K562 (cell line): ENCODE measurements around the gene ADARB2. TPM values are rescaled to one million over a fixed set of nuclear protein-coding genes. Genes with fewer than 3 reads are reported as not detected.

Source experiments
- ATAC-seq: fragments of 200-7000 bp; cut with Tn5 transposase; 3 replicates; pipeline ENCODE4 v1.9.1; 2020; ENCODE audit warnings: moderate library complexity
- BruUV-seq: library from RNA; stranded (reverse); fragments of 400-500 nt; replicated peaks from 2 replicates; lab custom pipeline; 2021; lab: Mats Ljungman, UMichigan
- CTCF ChIA-PET: fragments of 300-600 bp; formaldehyde crosslinking; extraction: SDS; loops from one replicate; lab custom pipeline; 2021; ENCODE audit warnings: low intra/inter-chr PET ratio; lab: Yijun Ruan, JAX
- POLR2A ChIA-PET: fragments of 300-600, 350-650 bp; sonication (Branson Sonifier 250); formaldehyde crosslinking; extraction: SDS; loops from one replicate; lab custom pipeline; 2021; ENCODE audit warnings: antibody characterized with exemption, inconsistent platforms; lab: Yijun Ruan, JAX
- DNase-seq, 4 experiments: peaks; one replicate each; pipeline versions ENCODE4 v3.0.0 to v3.0.0-alpha.2; 2011 to 2018; ENCODE audit warnings: low spot score in 3 of 4, mixed read lengths in 3 of 4; ENCODE audit errors: extremely low read depth in 1 of 4
- FAIRE-seq: peaks from 2 replicates; lab custom pipeline; 2011; peaks lifted over from hg19 to GRCh38; lab: Jason Lieb, UNC
- H2AFZ ChIP-seq: 2 replicates; pipeline ENCODE4 v1.6.0; 2011; ENCODE audit warnings: low read depth, low read length, control low read depth, inconsistent platforms
- H3K27ac ChIP-seq: fragments of 200-600 bp; 3 replicates; pipeline ENCODE4 v1.8.0; 2011; ENCODE audit warnings: low read depth, mild to moderate bottlenecking, control low read depth, inconsistent platforms, low read length, moderate library complexity, mixed read lengths; ENCODE audit errors: extremely low read depth
- H3K27me3 ChIP-seq, 2 experiments: fragments of 300-600 bp in 1 of 2; 2 replicates in 1 of 2; 3 replicates in 1 of 2; pipeline versions ENCODE4 v1.6.0 to v1.8.0; 2011; ENCODE audit warnings: inconsistent platforms in 2 of 2, low read length in 2 of 2, mild to moderate bottlenecking in 1 of 2, mixed read lengths in 1 of 2, moderate library complexity in 1 of 2; ENCODE audit not compliant: control insufficient read depth in 2 of 2, insufficient read depth in 2 of 2
- H3K36me3 ChIP-seq: fragments of 300-600 bp; 3 replicates; pipeline ENCODE4 v1.8.0; 2011; ENCODE audit warnings: mild to moderate bottlenecking, low read length, inconsistent platforms; ENCODE audit not compliant: control insufficient read depth, insufficient read depth
- H3K4me1 ChIP-seq, 2 experiments: fragments of 200-600 bp in 1 of 2; replicated peaks in 1 of 2; 2 replicates in 1 of 2; 3 replicates in 1 of 2; pipeline versions ENCODE4 v1.5.1 to v1.8.0; 2011; ENCODE audit warnings: inconsistent platforms in 2 of 2, low read length in 2 of 2, mild to moderate bottlenecking in 1 of 2, mixed read lengths in 1 of 2, moderate library complexity in 1 of 2; ENCODE audit not compliant: control insufficient read depth in 2 of 2, insufficient read depth in 2 of 2
- H3K4me2 ChIP-seq: 2 replicates; pipeline ENCODE4 v1.6.1; 2011; ENCODE audit warnings: low read length, control low read depth, inconsistent platforms, mixed read lengths; ENCODE audit not compliant: insufficient read depth
- H3K4me3 ChIP-seq: fragments of 200-600 bp; sonication (generic), shearing (Covaris generic); 2 replicates; pipeline ENCODE4 v1.5.1; 2016; ENCODE audit warnings: control low read depth, inconsistent platforms
- H3K79me2 ChIP-seq: fragments of 200-600 bp; 3 replicates; pipeline ENCODE4 v1.8.0; 2011; ENCODE audit warnings: low read length, inconsistent platforms; ENCODE audit not compliant: control insufficient read depth, insufficient read depth
- H3K9ac ChIP-seq, 2 experiments: 2 replicates each; pipeline versions ENCODE4 v1.6.0 to v1.6.1; 2011; ENCODE audit warnings: low read depth in 2 of 2, low read length in 2 of 2, control low read depth in 1 of 2, inconsistent platforms in 1 of 2, mild to moderate bottlenecking in 1 of 2, mixed read lengths in 1 of 2; ENCODE audit not compliant: insufficient read depth in 1 of 2
- H3K9me1 ChIP-seq: one replicate; pipeline ENCODE4 v1.6.0; 2011; ENCODE audit warnings: inconsistent platforms, mild to moderate bottlenecking, low read length, moderate library complexity; ENCODE audit not compliant: control insufficient read depth, insufficient read depth
- H3K9me3 ChIP-seq: replicated peaks from 2 replicates; pipeline ENCODE4 v1.5.1; 2011; ENCODE audit warnings: low read depth, low read length, inconsistent platforms; ENCODE audit not compliant: control insufficient read depth, insufficient read depth
- H4K20me1 ChIP-seq: replicated peaks from 2 replicates; pipeline ENCODE4 v1.6.1; 2011; ENCODE audit warnings: low read length, inconsistent platforms, mixed read lengths; ENCODE audit not compliant: control insufficient read depth, insufficient read depth
- CREB3L1 ChIP-seq: fragments of 450-650 bp; IDR thresholded peaks from 2 replicates; pipeline ENCODE4 v1.6.1; 2014; ENCODE audit warnings: low read depth, mild to moderate bottlenecking, moderate library complexity, borderline replicate concordance
- FOXJ2 ChIP-seq: fragments of 200-800 bp; sonication (Bioruptor generic); IDR thresholded peaks from 2 replicates; pipeline ENCODE4 v1.6.1; 2016; ENCODE audit warnings: missing genetic modification characterization, missing compliant biosample characterization
- FOXK1 ChIP-seq: sonication (generic); formaldehyde crosslinking; IDR thresholded peaks from 2 replicates; pipeline ENCODE4 v1.8.0; 2022; ENCODE audit warnings: missing genetic modification reagents, mild to moderate bottlenecking, borderline replicate concordance
- FOXM1 ChIP-seq, 2 experiments: fragments of 450-650 bp in 1 of 2; sonication (generic) in 1 of 2; formaldehyde crosslinking in 1 of 2; IDR thresholded peaks; 2 replicates each; pipeline versions ENCODE4 v1.6.1 to v1.9.0; 2017 to 2022; ENCODE audit warnings: low read depth in 2 of 2, mild to moderate bottlenecking in 2 of 2, missing genetic modification reagents in 1 of 2, moderate library complexity in 1 of 2
- HDAC3 ChIP-seq: fragments of 450-650 bp; IDR thresholded peaks from 2 replicates; pipeline ENCODE4 v1.6.1; 2018; ENCODE audit warnings: borderline replicate concordance, mild to moderate bottlenecking, moderate library complexity; ENCODE audit not compliant: partially characterized antibody
- HDAC6 ChIP-seq: IDR thresholded peaks from 2 replicates; pipeline ENCODE4 v1.6.1; 2012; ENCODE audit warnings: low read depth, mild to moderate bottlenecking, control low read depth, inconsistent platforms, low read length, moderate library complexity
- NR2C1 ChIP-seq, 2 experiments: fragments of 450-650 bp; IDR thresholded peaks; 2 replicates each; pipeline ENCODE4 v1.6.1; 2017; ENCODE audit warnings: mild to moderate bottlenecking in 2 of 2, antibody characterized with exemption in 1 of 2, inconsistent platforms in 1 of 2, missing compliant biosample characterization in 1 of 2, missing genetic modification characterization in 1 of 2
- NR3C1 ChIP-seq: sonication (generic); formaldehyde crosslinking; IDR thresholded peaks from 2 replicates; pipeline ENCODE4 v1.8.1; 2022; ENCODE audit warnings: missing genetic modification reagents
- TEAD1 ChIP-seq, 2 experiments: fragments of 450-650 bp in 1 of 2; sonication (generic) in 1 of 2; formaldehyde crosslinking; IDR thresholded peaks; 2 replicates each; pipeline versions ENCODE4 v1.4.0 to v1.8.0; 2020 to 2022; ENCODE audit warnings: mild to moderate bottlenecking in 2 of 2, missing genetic modification reagents in 1 of 2
- ZNF217 ChIP-seq: sonication (generic); formaldehyde crosslinking; IDR thresholded peaks from 2 replicates; pipeline ENCODE4 v1.8.0; 2022; ENCODE audit warnings: mild to moderate bottlenecking, missing genetic modification reagents
- WGBS: fragments of 100-300 bp; shearing (Covaris generic); methylation state at CpG from one replicate; pipeline ENCODE4 v1.1.6; 2016; ENCODE audit warnings: low coverage, mixed read lengths; ENCODE audit not compliant: insufficient coverage; ENCODE audit errors: missing lambda C conversion rate; 5-methylcytosine and 5-hydroxymethylcytosine counted together
- in situ Hi-C: fragments of 300-500 bp; cut with MboI; formaldehyde crosslinking; loops from 4 replicates; pipeline ENCODE4 v1.15.0; 2018; ENCODE audit warnings: inconsistent platforms, mixed read lengths
- intact Hi-C: fragments of 100-400 bp; cut with micrococcal nuclease; formaldehyde crosslinking; loops from 2 replicates; pipeline ENCODE4 v1.14.2; 2022
- polyA plus RNA-seq, 8 experiments: library from polyadenylated mRNA; depleted of rRNA in 4 of 8; stranded (reverse) in 5 of 8; unstranded in 3 of 8; fragments of >200 nt; fragmentation: Nextera tagmentation in 2 of 8; fragmentation: Illumina TruSeq in 1 of 8; extraction: Ambion mirVana in 2 of 8; extraction: Trizol in 1 of 8; gene quantifications; 2 replicates each; pipeline versions ENCODE4 v1.2.1 to v1.2.3, GENCODE V29; 2011 to 2014; ENCODE audit warnings: inconsistent platforms in 1 of 8, missing spikeins in 1 of 8
- total RNA-seq, 7 experiments: library from RNA; depleted of rRNA in 6 of 7; stranded (reverse); fragments of >200 nt in 6 of 7; fragmentation: Illumina TruSeq in 2 of 7; extraction: Trizol in 2 of 7; gene quantifications; 2 replicates each; pipeline versions ENCODE4 v1.2.1 to v1.2.3, GENCODE V29; 2011 to 2021; ENCODE audit warnings: low replicate concordance in 1 of 7
- TF ChIP-seq, protein P1 (sequence below), 2 experiments: fragments of 450-650 bp in 1 of 2; sonication (generic) in 1 of 2; formaldehyde crosslinking in 1 of 2; IDR thresholded peaks; 2 replicates each; pipeline versions ENCODE4 v1.7.1 to v1.9.0; 2016 to 2022; ENCODE audit warnings: inconsistent platforms in 1 of 2, mild to moderate bottlenecking in 1 of 2, missing genetic modification reagents in 1 of 2

Gene ADARB2
- total and polyA plus RNA-seq, 9 of the 15 experiments (the other 6 are each of a cell fraction or from before 2014, with no cell fraction given): not detected

DNA sequence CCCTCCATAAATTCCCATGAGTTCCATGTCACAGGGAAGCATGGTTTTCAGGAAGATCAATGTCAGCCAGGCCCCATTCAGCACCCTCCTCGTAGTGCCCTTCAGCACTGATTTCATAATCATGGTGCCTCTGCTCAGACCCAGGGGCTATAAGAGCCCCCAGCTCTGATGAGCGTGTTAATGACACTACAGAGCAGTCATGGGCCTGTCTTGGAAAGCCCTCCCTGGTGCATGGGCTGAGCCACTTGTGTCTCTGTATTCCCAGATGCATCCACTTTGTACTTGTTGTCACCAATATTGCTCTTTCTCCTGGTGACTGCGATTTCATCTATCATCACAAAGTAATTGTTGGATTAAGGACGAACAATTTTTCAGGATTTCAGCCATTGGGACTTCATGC lies 154.6 kb downstream of the ADARB2 start:
- no peak overlapping the region for H3K4me2 ChIP-seq
- H3K4me3 ChIP-seq: no peak overlapping the region
- no peaks in the 10 kb centered on the region for H3K36me3 ChIP-seq
- no peaks in the 10 kb centered on the region; the same call in 1 of the 2 replicates for H4K20me1 ChIP-seq
- BruUV-seq: no TSS peak
- H3K27ac ChIP-seq: no peak overlapping the region
- intact Hi-C loops (no loop called here), in situ Hi-C loops (no loop called here)
- ATAC-seq (no peak), DNase-seq (no peak), FAIRE-seq (no peak)
- no peaks in the 10 kb centered on the region for H3K9me3 ChIP-seq
- ChIA-PET POLR2A (interaction anchor here (0.7 kb wide), 1 partner anchor 49 kb away, joined by 3 read pairs; no protein-coding TSS in a partner anchor), CTCF (no interaction called here)
- H2AFZ ChIP-seq: no peak overlapping the region
- no peaks in the 10 kb centered on the region for H3K9me1 ChIP-seq
- no peaks in the 10 kb centered on the region; a peak in 1 of 5 replicates for H3K4me1 ChIP-seq
- WGBS: 0% methylated on average over 4 of the region's 4 CpGs
- no peaks in the 10 kb centered on the region for H3K79me2 ChIP-seq
- peaks cover 9 to 14% of the 10 kb centered on the region in 2 experiments; a peak in 3 of 5 replicates for H3K27me3 ChIP-seq
- H3K9ac ChIP-seq: no peak overlapping the region
- TF ChIP-seq, protein P1, sequence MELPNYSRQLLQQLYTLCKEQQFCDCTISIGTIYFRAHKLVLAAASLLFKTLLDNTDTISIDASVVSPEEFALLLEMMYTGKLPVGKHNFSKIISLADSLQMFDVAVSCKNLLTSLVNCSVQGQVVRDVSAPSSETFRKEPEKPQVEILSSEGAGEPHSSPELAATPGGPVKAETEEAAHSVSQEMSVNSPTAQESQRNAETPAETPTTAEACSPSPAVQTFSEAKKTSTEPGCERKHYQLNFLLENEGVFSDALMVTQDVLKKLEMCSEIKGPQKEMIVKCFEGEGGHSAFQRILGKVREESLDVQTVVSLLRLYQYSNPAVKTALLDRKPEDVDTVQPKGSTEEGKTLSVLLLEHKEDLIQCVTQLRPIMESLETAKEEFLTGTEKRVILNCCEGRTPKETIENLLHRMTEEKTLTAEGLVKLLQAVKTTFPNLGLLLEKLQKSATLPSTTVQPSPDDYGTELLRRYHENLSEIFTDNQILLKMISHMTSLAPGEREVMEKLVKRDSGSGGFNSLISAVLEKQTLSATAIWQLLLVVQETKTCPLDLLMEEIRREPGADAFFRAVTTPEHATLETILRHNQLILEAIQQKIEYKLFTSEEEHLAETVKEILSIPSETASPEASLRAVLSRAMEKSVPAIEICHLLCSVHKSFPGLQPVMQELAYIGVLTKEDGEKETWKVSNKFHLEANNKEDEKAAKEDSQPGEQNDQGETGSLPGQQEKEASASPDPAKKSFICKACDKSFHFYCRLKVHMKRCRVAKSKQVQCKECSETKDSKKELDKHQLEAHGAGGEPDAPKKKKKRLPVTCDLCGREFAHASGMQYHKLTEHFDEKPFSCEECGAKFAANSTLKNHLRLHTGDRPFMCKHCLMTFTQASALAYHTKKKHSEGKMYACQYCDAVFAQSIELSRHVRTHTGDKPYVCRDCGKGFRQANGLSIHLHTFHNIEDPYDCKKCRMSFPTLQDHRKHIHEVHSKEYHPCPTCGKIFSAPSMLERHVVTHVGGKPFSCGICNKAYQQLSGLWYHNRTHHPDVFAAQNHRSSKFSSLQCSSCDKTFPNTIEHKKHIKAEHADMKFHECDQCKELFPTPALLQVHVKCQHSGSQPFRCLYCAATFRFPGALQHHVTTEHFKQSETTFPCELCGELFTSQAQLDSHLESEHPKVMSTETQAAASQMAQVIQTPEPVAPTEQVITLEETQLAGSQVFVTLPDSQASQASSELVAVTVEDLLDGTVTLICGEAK (IDR thresholded peaks at IDR 0.05): no peak
- TF ChIP-seq, protein P1 (CRISPR knock-in tag; IDR thresholded peaks at IDR 0.05): no peak
- no peak for TF ChIP-seq NR3C1 (CRISPR knock-in tag)
- no peak for TF ChIP-seq FOXK1 (CRISPR knock-in tag)
- TF ChIP-seq FOXM1 (IDR thresholded peaks at IDR 0.05; ENCODE audit: low read depth): no peak
- no peak for TF ChIP-seq FOXM1 (CRISPR knock-in tag; IDR thresholded peaks at IDR 0.05; ENCODE audit: low read depth)
- no peak for TF ChIP-seq FOXJ2
- no peak for TF ChIP-seq HDAC6
- no peak for TF ChIP-seq CREB3L1
- no peak for TF ChIP-seq ZNF217
- TF ChIP-seq NR2C1 (IDR thresholded peaks at IDR 0.05): no peak
- no peak for TF ChIP-seq NR2C1 (tag; IDR thresholded peaks at IDR 0.05)
- TF ChIP-seq HDAC3: no peak
- TF ChIP-seq TEAD1 (CRISPR knock-in tag; IDR thresholded peaks at IDR 0.05): no peak
